ENCODE results near the gene RCCD1. TPM values are rescaled to one million over a fixed set of nuclear protein-coding genes. Genes with fewer than 3 reads are reported as not detected.

Gene RCCD1
- total and polyA plus RNA-seq, 2 of the 8 experiments (the other 6 are each of a cell fraction or from before 2014, with no cell fraction given) = 9.9 to 18.8 TPM

DNA sequence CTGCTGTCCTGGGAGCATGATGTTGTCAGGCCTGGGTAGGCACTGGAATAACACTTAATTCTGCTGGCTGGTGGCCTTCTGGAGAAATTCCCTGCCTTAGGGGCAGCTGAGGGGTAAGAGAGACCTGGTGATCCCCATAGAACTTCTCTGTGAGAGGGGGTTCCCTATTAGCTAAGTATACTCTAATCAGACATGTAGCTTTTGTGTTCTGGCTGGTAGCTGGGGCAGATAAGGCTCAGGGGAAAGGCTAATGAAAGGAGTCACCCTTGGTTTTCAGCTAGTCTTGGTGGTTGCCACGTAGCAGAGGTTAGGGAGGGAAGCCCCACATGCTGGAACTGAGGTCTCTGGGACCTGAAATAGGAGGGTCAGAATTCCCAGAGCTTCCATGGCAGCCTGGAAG is 21.4 kb upstream of the RCCD1 start (continued):
- TF ChIP-seq SP2 (IDR thresholded peaks at IDR 0.05; ENCODE audit: low read length) = no peak

Measured in H1 (cell line).